Epithelial cell of esophagus (primary cell): ENCODE data around the gene CAV3.

Experiments used
- DNase-seq: peaks from one replicate; pipeline ENCODE4 v3.0.0; 2010; ENCODE audit warnings: low read depth
- H3K4me3 ChIP-seq: 2 replicates; pipeline ENCODE4 v1.5.1; 2011; ENCODE audit warnings: mild to moderate bottlenecking, low read length, control low read depth
- TF ChIP-seq, protein P1 (sequence below): IDR thresholded peaks from 2 replicates; pipeline ENCODE4 v1.5.1; 2011; ENCODE audit warnings: low read depth, mild to moderate bottlenecking, low read length, control low read depth, inconsistent platforms; ENCODE audit not compliant: insufficient read depth; ENCODE audit errors: missing control alignments

Gene CAV3

DNA sequence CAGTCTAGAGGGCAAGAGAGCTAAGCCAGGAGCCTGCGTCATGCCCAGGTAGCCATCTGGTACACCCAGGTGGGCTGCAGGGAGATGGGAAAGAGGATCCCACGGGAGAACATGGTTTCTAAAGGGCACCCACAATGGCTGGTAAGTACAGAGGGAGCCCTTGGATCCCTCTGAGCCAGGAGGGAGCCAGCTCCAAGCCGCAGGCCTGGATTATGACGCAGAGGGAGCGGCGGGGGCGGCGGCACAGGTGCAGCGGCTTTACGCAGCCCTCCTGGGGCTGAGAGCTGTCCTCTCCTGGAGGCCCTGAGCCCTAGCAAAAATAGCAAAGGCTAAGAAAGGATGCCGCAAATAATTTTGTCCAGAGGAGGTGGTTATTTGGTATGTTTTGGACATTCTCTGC lies 2.8 kb downstream of the CAV3 start:
- TF ChIP-seq, protein P1, sequence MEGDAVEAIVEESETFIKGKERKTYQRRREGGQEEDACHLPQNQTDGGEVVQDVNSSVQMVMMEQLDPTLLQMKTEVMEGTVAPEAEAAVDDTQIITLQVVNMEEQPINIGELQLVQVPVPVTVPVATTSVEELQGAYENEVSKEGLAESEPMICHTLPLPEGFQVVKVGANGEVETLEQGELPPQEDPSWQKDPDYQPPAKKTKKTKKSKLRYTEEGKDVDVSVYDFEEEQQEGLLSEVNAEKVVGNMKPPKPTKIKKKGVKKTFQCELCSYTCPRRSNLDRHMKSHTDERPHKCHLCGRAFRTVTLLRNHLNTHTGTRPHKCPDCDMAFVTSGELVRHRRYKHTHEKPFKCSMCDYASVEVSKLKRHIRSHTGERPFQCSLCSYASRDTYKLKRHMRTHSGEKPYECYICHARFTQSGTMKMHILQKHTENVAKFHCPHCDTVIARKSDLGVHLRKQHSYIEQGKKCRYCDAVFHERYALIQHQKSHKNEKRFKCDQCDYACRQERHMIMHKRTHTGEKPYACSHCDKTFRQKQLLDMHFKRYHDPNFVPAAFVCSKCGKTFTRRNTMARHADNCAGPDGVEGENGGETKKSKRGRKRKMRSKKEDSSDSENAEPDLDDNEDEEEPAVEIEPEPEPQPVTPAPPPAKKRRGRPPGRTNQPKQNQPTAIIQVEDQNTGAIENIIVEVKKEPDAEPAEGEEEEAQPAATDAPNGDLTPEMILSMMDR, result no peak
- H3K4me3 ChIP-seq, result no peak overlapping the region
- no peak for DNase-seq

DNA sequence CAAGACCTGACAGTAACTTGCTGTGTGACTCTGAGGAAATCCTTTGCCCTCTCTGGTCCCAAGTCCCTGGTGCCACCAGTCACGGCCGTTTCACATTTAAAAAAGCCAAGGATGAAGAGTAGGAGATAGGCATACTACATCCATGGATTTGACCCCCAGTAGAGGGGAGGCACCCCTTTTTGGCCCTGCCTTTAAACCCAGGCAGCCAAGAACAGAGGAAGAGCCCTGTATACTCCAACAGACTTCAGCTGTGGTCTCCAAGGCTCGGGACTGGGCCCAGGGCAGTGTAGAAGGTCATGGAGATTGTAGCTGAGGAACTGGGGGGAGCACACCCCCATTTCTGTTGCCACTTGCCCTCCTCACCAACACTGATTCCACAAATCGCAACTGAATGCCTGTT lies 3.7 kb downstream of the CAV3 start:
- no peak overlapping the region for H3K4me3 ChIP-seq
- DNase-seq, result no peak
- TF ChIP-seq, protein P1, result no peak

DNA sequence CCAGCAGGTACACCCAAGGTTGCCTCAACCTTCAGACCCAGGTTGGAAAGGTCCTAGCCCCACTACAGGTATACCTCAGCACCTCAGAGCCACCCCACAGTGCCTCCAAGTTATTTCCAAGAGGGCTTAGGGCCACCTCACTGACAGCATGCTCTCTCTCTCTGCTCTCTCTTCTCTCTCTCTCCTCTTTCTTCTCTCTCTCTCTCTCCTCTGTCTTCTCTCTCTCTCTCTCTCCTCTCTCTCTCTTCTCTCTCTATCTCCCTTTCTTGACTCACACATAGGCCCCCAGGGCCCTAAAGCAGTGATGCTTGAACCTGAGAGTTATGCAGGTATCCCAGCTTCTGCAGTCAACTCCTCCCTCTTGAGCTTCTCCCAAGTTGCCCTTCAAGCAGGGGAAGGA lies 4.2 kb downstream of the CAV3 start:
- TF ChIP-seq, protein P1, result no peak
- DNase-seq, result peak; percentile 35
- no peak overlapping the region for H3K4me3 ChIP-seq

DNA sequence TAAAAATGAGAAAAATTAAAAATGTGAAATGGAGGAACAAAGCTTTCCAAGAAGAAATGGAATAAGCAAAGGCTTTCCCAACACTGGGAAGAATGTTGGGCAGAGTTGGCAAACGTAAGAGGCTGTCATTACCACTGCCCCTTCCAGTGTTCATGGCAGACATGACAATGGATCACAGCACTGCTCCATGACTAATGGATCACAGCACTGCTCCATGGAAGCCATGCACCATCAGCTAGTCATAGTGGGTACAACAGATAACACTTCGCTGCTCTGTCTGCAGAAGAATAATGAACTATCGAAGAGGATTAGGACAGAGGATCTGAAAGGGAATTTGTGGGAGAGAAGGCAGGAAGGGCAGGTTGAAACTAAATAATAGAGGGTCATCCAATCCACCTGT lies 5.0 kb downstream of the CAV3 start:
- no peak overlapping the region for H3K4me3 ChIP-seq
- TF ChIP-seq, protein P1, result no peak
- no peak for DNase-seq

DNA sequence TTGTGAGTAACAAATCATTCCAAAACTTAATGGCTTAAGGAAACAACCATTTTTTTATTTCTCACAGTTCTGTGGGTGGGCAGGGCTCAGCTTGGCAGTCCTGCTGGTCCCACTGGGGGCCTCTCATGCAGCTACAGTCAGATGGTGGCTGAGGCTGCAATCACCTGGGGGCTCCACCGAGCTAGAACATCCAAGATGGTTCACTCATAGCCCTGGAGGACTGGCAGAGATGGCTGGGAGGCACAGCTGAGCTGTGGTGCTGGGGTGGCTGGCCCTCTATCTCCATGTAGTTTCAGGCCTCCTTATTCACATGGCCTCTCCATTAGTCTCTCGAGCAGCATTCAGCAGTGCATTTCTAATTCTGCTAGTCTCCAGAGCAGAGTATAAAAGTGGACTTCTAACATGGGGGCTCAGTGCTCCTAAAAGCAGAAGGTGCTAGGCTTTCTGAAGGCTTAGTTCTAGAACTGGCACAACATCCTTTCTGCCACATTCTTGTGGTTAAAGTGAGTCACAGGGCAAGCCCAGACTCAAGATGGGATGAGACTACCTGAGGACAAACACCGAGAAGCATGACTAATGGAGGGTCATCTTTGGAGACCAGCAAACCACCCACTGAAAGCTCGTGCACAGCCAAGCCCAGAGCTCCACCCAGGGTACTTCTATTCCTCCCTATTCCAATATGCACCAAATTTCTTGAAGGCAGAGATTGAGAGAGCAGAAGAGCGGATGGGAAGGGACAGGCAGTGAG lies 6.3 kb downstream of the CAV3 start:
- H3K4me3 ChIP-seq, result no peak overlapping the region
- TF ChIP-seq, protein P1, result no peak
- DNase-seq, result peak; percentile 99

DNA sequence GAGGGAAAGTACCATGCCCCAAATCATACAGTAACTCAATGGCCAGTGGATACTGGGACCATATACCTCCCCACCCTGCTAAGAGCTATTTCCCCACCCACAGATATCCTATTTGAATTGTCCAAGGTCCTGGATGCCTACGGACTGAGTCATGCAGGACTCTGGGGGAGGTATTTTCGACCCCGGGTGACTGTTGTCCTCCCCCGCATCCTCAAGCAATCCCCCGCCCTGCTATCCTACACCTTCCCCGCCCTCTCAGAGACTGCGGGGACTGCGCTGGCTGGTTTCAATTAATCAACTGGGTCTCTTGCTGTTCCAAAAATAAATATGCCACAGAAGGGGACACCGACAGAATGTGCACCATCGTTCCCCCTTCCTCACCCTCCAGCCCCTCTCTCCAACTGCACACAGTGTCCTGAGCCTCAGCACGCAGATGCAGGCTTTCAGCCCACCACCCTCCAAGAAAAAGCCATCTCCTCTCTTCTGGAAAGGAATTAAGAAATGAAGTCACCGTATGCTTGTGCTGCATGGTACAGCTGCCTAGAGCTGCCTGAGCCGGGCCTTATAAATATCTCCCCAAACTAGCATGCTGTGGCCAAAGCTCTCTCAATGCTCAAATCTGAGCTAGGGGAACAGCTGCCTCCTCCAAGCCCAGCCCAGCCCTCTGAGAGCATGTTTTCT lies 8.1 kb downstream of the CAV3 start:
- no peak overlapping the region for H3K4me3 ChIP-seq
- DNase-seq, result peak; percentile 81
- TF ChIP-seq, protein P1, result no peak
